HG03025 (cell line): ENCODE data around the gene ZNF337.
"Not testable (repeated sequence)": the region's sequence is repeated elsewhere in the genome, so short reads cannot be mapped to it uniquely, and the experiment has no call there.

Experiments
- ATAC-seq: cut with Tn5 transposase; IDR thresholded peaks from one replicate; pipeline ENCODE4 v1.9.1; 2021; ENCODE audit warnings: mild to moderate bottlenecking, moderate library complexity; ENCODE audit not compliant: unreplicated experiment, low FRiP score

ZNF337 gene

GRCh38 chr20:25696371-25697131, at the start of gene ZNF337:
Gene ZNF337, minus strand, starts transcription at chr20:25696853. Its CDS starts 10,436 bp downstream, at chr20:25686417.
- ATAC-seq, result peak; percentile 97

- no peak for ATAC-seq
Measured at GRCh38 chr20:25745738-25746137, 49.1 kb upstream of the ZNF337 start.

GRCh38 chr20:25745100-25745499, 48.4 kb upstream of the ZNF337 start:
- no peak for ATAC-seq

- no peak for ATAC-seq
Measured at GRCh38 chr20:25744261-25744660, 47.6 kb upstream of the ZNF337 start.

- no peak for ATAC-seq
Measured at GRCh38 chr20:25741088-25741487, 44.4 kb upstream of the ZNF337 start.

- no peak for ATAC-seq
Measured at GRCh38 chr20:25739615-25740320, 43.1 kb upstream of the ZNF337 start.

GRCh38 chr20:25738198-25738597, 41.5 kb upstream of the ZNF337 start:
- no peak for ATAC-seq

GRCh38 chr20:25733903-25734302, 37.2 kb upstream of the ZNF337 start:
- ATAC-seq, result no peak

- no peak for ATAC-seq
Measured at GRCh38 chr20:25730862-25731261, 34.2 kb upstream of the ZNF337 start.

- no peak for ATAC-seq
Measured at GRCh38 chr20:25726357-25726756, 29.7 kb upstream of the ZNF337 start.

- no peak for ATAC-seq
Measured at GRCh38 chr20:25725639-25726038, 29.0 kb upstream of the ZNF337 start.

GRCh38 chr20:25723975-25724374, 27.3 kb upstream of the ZNF337 start:
- no peak for ATAC-seq

- no peak for ATAC-seq
Measured at GRCh38 chr20:25720285-25720684, 23.6 kb upstream of the ZNF337 start.

GRCh38 chr20:25718896-25719809, 22.5 kb upstream of the ZNF337 start:
- not testable (repeated sequence) for ATAC-seq

- ATAC-seq, result no peak
Measured at GRCh38 chr20:25707695-25708094, 11.0 kb upstream of the ZNF337 start.

GRCh38 chr20:25706793-25707192, 10.1 kb upstream of the ZNF337 start:
- no peak for ATAC-seq

GRCh38 chr20:25705830-25706351, 9.2 kb upstream of the ZNF337 start:
- ATAC-seq, result no peak

- not testable (repeated sequence) for ATAC-seq
Measured at GRCh38 chr20:25704303-25704702, 7.7 kb upstream of the ZNF337 start.

GRCh38 chr20:25700835-25701234, 4.2 kb upstream of the ZNF337 start:
- not testable (repeated sequence) for ATAC-seq

GRCh38 chr20:25699914-25700313, 3.3 kb upstream of the ZNF337 start:
- no peak for ATAC-seq

GRCh38 chr20:25697132-25697446, 436 bp upstream of the ZNF337 start:
- no peak for ATAC-seq
